SK-N-SH treated with all-trans-retinoic acid at 6 μM for 48 hours (cell line): ENCODE measurements around the gene CTDNEP1.

Source experiments
- ATAC-seq: fragments of 200-7000 bp; cut with Tn5 transposase; 3 replicates; pipeline ENCODE4 v1.9.1; 2020; ENCODE audit warnings: mild to moderate bottlenecking, moderate library complexity
- ARNTL ChIP-seq: fragments of 450-650 bp; formaldehyde crosslinking; IDR thresholded peaks from 2 replicates; pipeline ENCODE4 v1.5.0; 2020; ENCODE audit warnings: low read depth, mild to moderate bottlenecking, moderate library complexity, borderline replicate concordance
- BACH2 ChIP-seq: fragments of 250-450 bp; sonication (Bioruptor Pico); IDR thresholded peaks from 2 replicates; pipeline ENCODE4 v1.9.0; 2021; ENCODE audit warnings: mild to moderate bottlenecking, borderline replicate concordance
- ESRRG ChIP-seq: fragments of 250-450 bp; sonication (Bioruptor Pico); IDR thresholded peaks from 2 replicates; pipeline ENCODE4 v1.6.1; 2021; ENCODE audit warnings: mild to moderate bottlenecking
- GLIS3 ChIP-seq: fragments of 250-450 bp; sonication (Bioruptor Pico); IDR thresholded peaks from 2 replicates; pipeline ENCODE4 v1.5.0; 2020; ENCODE audit warnings: mild to moderate bottlenecking, moderate library complexity
- OSR1 ChIP-seq: fragments of 250-450 bp; sonication (Bioruptor Pico); IDR thresholded peaks from 2 replicates; pipeline ENCODE4 v1.8.0; 2022; ENCODE audit warnings: moderate library complexity, mild to moderate bottlenecking, inconsistent platforms
- PPARA ChIP-seq: fragments of 250-450 bp; sonication (Bioruptor Pico); IDR thresholded peaks from 2 replicates; pipeline ENCODE4 v1.5.0; 2020; ENCODE audit warnings: mild to moderate bottlenecking, borderline replicate concordance
- RARB ChIP-seq: fragments of 250-450 bp; sonication (Bioruptor Pico); IDR thresholded peaks from 2 replicates; pipeline ENCODE4 v1.8.0; 2021; ENCODE audit warnings: mild to moderate bottlenecking, moderate library complexity
- SNAI2 ChIP-seq: fragments of 250-450 bp; sonication (Bioruptor Pico); IDR thresholded peaks from 2 replicates; pipeline ENCODE4 v1.5.0; 2020; ENCODE audit warnings: mild to moderate bottlenecking, moderate library complexity
- TCF4 ChIP-seq: fragments of 250-450 bp; sonication (Bioruptor Pico); IDR thresholded peaks from 2 replicates; pipeline ENCODE4 v1.8.0; 2021; ENCODE audit warnings: mild to moderate bottlenecking, moderate library complexity, borderline replicate concordance
- TOX ChIP-seq: fragments of 250-450 bp; sonication (Bioruptor Pico); IDR thresholded peaks from 2 replicates; pipeline ENCODE4 v1.8.0; 2021; ENCODE audit warnings: mild to moderate bottlenecking, moderate library complexity, borderline replicate concordance
- ZFP3 ChIP-seq: fragments of 250-450 bp; sonication (Bioruptor Pico); IDR thresholded peaks from 2 replicates; pipeline ENCODE4 v1.5.0; 2020; ENCODE audit warnings: mild to moderate bottlenecking, moderate library complexity
- ZFP30 ChIP-seq: fragments of 450-650 bp; formaldehyde crosslinking; IDR thresholded peaks from 2 replicates; pipeline ENCODE4 v1.5.0; 2022; ENCODE audit warnings: mild to moderate bottlenecking, moderate library complexity
- ZNF565 ChIP-seq: fragments of 450-650 bp; formaldehyde crosslinking; conservative IDR thresholded peaks from 2 replicates; pipeline ENCODE4 v1.5.0; 2020; ENCODE audit warnings: low read depth, mild to moderate bottlenecking, moderate library complexity
- ZNF70 ChIP-seq: fragments of 450-650 bp; formaldehyde crosslinking; IDR thresholded peaks from 2 replicates; pipeline ENCODE4 v1.5.0; 2020; ENCODE audit warnings: mild to moderate bottlenecking, moderate library complexity
- ZNF8 ChIP-seq: fragments of 450-650 bp; formaldehyde crosslinking; IDR thresholded peaks from 2 replicates; pipeline ENCODE4 v1.5.0; 2020; ENCODE audit warnings: mild to moderate bottlenecking, moderate library complexity
- TF ChIP-seq, protein P1 (sequence below): fragments of 250-450 bp; sonication (Bioruptor Pico); IDR thresholded peaks from 2 replicates; pipeline ENCODE4 v1.5.0; 2020; ENCODE audit warnings: mild to moderate bottlenecking, moderate library complexity
- TF ChIP-seq, protein P2 (sequence below): fragments of 250-450 bp; sonication (Bioruptor Pico); IDR thresholded peaks from 2 replicates; pipeline ENCODE4 v1.8.0; 2021; ENCODE audit warnings: low read depth, mild to moderate bottlenecking, moderate library complexity, borderline replicate concordance
- TF ChIP-seq, protein P3 (sequence below): fragments of 250-450 bp; sonication (Bioruptor Pico); IDR thresholded peaks from 2 replicates; pipeline ENCODE4 v1.5.1; 2020; ENCODE audit warnings: low read depth, mild to moderate bottlenecking, moderate library complexity
- TF ChIP-seq, protein P4 (sequence below): fragments of 250-450 bp; sonication (Bioruptor Pico); IDR thresholded peaks from 2 replicates; pipeline ENCODE4 v1.8.0; 2020; ENCODE audit warnings: mild to moderate bottlenecking, moderate library complexity, borderline replicate concordance

Gene CTDNEP1

DNA sequence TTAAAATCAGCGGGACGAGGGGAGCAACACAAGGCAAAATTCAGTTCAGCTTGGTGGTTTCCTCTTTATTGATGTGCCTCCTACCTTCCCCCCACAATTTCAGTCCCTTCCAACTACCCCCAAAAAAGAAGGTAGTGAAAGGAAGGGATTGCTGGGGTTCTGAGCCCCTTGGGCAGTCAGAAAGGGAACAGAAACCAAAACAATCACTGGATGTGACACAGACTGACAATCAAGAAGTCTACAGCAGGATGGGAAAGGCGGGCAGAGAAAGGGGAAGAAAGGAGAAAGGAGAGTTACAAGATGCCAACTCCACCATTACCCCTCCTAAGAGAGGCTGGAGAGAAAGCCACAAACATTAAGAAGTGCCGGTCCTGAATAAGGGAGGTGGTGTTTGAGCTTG lies 11.2 kb downstream of the CTDNEP1 start:
- TF ChIP-seq ZFP30 (no peak), TOX (CRISPR knock-in tag) (no peak), BACH2 (CRISPR knock-in tag) (no peak), ZNF565 (no peak), OSR1 (CRISPR knock-in tag) (no peak), ARNTL (CRISPR knock-in tag) (no peak), ZFP3 (CRISPR knock-in tag) (no peak), ESRRG (no peak), SNAI2 (CRISPR knock-in tag) (no peak), TCF4 (CRISPR knock-in tag) (no peak)
- TF ChIP-seq, protein P1, sequence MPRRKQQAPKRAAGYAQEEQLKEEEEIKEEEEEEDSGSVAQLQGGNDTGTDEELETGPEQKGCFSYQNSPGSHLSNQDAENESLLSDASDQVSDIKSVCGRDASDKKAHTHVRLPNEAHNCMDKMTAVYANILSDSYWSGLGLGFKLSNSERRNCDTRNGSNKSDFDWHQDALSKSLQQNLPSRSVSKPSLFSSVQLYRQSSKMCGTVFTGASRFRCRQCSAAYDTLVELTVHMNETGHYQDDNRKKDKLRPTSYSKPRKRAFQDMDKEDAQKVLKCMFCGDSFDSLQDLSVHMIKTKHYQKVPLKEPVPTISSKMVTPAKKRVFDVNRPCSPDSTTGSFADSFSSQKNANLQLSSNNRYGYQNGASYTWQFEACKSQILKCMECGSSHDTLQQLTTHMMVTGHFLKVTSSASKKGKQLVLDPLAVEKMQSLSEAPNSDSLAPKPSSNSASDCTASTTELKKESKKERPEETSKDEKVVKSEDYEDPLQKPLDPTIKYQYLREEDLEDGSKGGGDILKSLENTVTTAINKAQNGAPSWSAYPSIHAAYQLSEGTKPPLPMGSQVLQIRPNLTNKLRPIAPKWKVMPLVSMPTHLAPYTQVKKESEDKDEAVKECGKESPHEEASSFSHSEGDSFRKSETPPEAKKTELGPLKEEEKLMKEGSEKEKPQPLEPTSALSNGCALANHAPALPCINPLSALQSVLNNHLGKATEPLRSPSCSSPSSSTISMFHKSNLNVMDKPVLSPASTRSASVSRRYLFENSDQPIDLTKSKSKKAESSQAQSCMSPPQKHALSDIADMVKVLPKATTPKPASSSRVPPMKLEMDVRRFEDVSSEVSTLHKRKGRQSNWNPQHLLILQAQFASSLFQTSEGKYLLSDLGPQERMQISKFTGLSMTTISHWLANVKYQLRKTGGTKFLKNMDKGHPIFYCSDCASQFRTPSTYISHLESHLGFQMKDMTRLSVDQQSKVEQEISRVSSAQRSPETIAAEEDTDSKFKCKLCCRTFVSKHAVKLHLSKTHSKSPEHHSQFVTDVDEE (CRISPR knock-in tag) = no peak
- TF ChIP-seq, protein P2, sequence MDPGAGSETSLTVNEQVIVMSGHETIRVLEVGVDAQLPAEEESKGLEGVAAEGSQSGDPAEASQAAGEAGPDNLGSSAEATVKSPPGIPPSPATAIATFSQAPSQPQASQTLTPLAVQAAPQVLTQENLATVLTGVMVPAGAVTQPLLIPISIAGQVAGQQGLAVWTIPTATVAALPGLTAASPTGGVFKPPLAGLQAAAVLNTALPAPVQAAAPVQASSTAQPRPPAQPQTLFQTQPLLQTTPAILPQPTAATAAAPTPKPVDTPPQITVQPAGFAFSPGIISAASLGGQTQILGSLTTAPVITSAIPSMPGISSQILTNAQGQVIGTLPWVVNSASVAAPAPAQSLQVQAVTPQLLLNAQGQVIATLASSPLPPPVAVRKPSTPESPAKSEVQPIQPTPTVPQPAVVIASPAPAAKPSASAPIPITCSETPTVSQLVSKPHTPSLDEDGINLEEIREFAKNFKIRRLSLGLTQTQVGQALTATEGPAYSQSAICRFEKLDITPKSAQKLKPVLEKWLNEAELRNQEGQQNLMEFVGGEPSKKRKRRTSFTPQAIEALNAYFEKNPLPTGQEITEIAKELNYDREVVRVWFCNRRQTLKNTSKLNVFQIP (CRISPR knock-in tag) = no peak
- TF ChIP-seq, protein P3, sequence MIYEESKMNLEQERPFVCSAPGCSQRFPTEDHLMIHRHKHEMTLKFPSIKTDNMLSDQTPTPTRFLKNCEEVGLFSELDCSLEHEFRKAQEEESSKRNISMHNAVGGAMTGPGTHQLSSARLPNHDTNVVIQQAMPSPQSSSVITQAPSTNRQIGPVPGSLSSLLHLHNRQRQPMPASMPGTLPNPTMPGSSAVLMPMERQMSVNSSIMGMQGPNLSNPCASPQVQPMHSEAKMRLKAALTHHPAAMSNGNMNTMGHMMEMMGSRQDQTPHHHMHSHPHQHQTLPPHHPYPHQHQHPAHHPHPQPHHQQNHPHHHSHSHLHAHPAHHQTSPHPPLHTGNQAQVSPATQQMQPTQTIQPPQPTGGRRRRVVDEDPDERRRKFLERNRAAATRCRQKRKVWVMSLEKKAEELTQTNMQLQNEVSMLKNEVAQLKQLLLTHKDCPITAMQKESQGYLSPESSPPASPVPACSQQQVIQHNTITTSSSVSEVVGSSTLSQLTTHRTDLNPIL = no peak
- ATAC-seq = no peak

DNA sequence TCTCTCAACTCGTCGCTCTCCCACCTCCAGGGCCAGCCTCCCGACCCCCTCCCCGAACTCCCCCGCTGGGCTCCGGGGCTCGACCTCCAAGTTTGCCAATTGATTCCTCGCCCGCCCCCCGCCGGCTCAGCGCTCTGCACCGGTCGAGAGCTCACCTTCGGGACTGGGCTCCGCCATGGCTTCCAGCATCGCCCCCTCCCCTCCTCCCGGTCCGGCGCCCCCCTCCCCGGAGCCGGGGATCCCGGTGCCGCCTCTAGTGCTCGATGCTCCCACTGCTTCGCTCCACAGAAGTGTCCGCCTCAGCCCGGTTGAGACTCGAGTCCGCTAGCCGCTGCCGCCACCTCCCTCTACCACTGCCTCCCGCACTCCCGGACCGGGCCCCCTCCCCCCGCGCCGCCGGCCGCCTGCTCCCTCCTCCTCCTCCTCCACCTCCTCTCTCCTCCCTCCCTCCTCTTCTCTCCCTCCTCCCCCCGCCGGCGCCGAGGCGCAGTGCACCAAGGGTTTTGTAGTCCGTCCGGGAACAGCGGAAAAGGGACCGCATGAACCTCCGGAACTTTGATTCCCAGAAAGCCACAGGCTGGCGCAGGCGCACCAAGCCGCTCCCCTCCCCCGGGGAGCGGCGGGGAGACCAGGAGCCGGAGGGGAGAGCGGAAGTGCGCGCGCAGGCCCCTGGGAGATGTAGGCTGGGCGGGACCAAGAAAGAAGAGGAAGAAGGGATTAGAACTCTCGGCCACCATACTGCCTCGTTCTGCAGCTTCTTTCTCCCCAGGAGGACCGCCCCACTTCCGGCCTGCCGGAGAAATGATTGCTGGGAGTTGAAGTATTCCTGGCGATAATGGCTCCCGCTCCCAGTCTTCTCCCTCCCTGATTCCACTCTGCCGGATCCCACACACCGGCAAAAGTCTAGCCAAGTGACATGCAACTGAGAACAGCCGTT lies 12.2 kb downstream of the CTDNEP1 start, which contains the start of gene PHF23:
Gene PHF23 (minus strand): TSS at position 367 of the 937 bp plus-strand sequence. CDS start 178 bp downstream, at position 189.
- ATAC-seq = peak; percentile 70
- TF ChIP-seq, protein P3 = no peak
- TF ChIP-seq GLIS3 (peak; percentile 74), PPARA (CRISPR knock-in tag) (no peak)
- TF ChIP-seq, protein P1 (CRISPR knock-in tag) = peak; percentile 63

DNA sequence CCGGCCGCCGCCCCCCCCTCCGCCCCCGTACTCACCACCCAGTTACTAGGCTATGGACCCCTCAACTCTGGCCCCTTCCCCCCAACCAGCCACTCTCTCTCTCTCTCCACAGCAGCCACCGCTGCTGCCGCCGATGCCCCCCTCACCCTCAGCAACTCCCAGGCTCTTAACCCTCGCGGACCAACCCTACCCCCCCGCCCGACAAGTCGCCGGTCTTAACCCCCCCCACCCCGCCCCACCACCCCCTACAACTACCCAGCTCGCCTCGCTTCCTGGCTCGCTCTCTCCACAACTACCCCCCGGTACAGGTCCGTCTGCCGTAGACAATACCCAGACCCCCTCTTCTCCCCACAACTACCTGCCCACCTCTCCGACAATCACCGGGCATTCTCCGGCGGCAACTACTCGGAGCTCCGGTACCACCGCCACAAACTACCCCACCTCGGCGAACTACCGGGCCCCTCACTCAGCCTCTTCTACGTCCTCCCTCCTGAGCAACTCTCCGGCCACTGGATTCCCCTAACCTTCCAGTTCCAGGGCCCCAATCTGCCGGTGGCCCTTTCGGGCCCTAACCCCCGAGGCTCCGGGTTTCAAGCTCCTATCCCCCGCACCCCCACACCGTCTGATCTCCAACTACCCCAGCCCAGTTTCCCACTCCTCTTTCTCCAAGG lies 13.0 kb downstream of the CTDNEP1 start:
- no peak for ATAC-seq
- TF ChIP-seq ZNF8 (CRISPR knock-in tag) (no peak), ZNF565 (no peak), RARB (CRISPR knock-in tag) (no peak), OSR1 (CRISPR knock-in tag) (no peak), TOX (CRISPR knock-in tag) (no peak), ZNF70 (CRISPR knock-in tag) (no peak)
- TF ChIP-seq, protein P1 (CRISPR knock-in tag) = no peak
- TF ChIP-seq, protein P4, sequence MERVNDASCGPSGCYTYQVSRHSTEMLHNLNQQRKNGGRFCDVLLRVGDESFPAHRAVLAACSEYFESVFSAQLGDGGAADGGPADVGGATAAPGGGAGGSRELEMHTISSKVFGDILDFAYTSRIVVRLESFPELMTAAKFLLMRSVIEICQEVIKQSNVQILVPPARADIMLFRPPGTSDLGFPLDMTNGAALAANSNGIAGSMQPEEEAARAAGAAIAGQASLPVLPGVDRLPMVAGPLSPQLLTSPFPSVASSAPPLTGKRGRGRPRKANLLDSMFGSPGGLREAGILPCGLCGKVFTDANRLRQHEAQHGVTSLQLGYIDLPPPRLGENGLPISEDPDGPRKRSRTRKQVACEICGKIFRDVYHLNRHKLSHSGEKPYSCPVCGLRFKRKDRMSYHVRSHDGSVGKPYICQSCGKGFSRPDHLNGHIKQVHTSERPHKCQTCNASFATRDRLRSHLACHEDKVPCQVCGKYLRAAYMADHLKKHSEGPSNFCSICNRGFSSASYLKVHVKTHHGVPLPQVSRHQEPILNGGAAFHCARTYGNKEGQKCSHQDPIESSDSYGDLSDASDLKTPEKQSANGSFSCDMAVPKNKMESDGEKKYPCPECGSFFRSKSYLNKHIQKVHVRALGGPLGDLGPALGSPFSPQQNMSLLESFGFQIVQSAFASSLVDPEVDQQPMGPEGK = no peak
